K562 (cell line): ENCODE measurements around the gene ZMIZ1. TPM values are rescaled to one million over a fixed set of nuclear protein-coding genes. Genes with fewer than 3 reads are reported as not detected.

Source experiments
- CTBP1 ChIP-seq: fragments of 450-650 bp; IDR thresholded peaks from 2 replicates; pipeline ENCODE4 v1.6.1; 2016; ENCODE audit warnings: borderline replicate concordance
- DMBX1 ChIP-seq: fragments of 250-450 bp; sonication (Bioruptor Pico); IDR thresholded peaks from 2 replicates; pipeline ENCODE4 v1.8.0; 2022; ENCODE audit warnings: inconsistent platforms, mild to moderate bottlenecking, moderate library complexity, borderline replicate concordance
- E2F1 ChIP-seq: sonication (generic); formaldehyde crosslinking; IDR thresholded peaks from 2 replicates; pipeline ENCODE4 v1.8.1; 2023; ENCODE audit warnings: mild to moderate bottlenecking, missing genetic modification reagents, moderate library complexity
- ELK1 ChIP-seq: sonication (generic); formaldehyde crosslinking; IDR thresholded peaks from 2 replicates; pipeline ENCODE4 v1.8.1; 2022; ENCODE audit warnings: missing genetic modification reagents
- EZH2 ChIP-seq: IDR thresholded peaks from 2 replicates; pipeline ENCODE4 v1.6.1; 2012; ENCODE audit warnings: low read depth, mild to moderate bottlenecking, inconsistent platforms, low read length, borderline replicate concordance
- GATA2 ChIP-seq: sonication (generic); formaldehyde crosslinking; IDR thresholded peaks from 2 replicates; pipeline ENCODE4 v1.4.0; 2020; ENCODE audit warnings: mild to moderate bottlenecking, missing genetic modification reagents
- GATAD2B ChIP-seq: fragments of 450-650 bp; IDR thresholded peaks from 2 replicates; pipeline ENCODE4 v1.6.1; 2017; ENCODE audit warnings: mild to moderate bottlenecking, borderline replicate concordance
- HMGN3 ChIP-seq: IDR thresholded peaks from 2 replicates; pipeline ENCODE4 v1.6.1; 2011; ENCODE audit warnings: borderline replicate concordance, low read depth, mild to moderate bottlenecking, mixed read lengths, low read length; ENCODE audit not compliant: insufficient read length; ENCODE audit errors: extremely low read depth
- JUNB ChIP-seq: fragments of 450-650 bp; formaldehyde crosslinking; conservative IDR thresholded peaks from 2 replicates; pipeline ENCODE4 v1.4.0; 2020; ENCODE audit warnings: mild to moderate bottlenecking
- LCOR ChIP-seq: sonication (generic); formaldehyde crosslinking; IDR thresholded peaks from 2 replicates; pipeline ENCODE4 v1.8.0; 2022; ENCODE audit warnings: mild to moderate bottlenecking, missing genetic modification reagents
- NCOA2 ChIP-seq, 2 experiments: fragments of 450-650 bp; IDR thresholded peaks; 2 replicates each; pipeline ENCODE4 v1.6.1; 2018; ENCODE audit warnings: mild to moderate bottlenecking in 2 of 2, moderate library complexity in 1 of 2; ENCODE audit not compliant: partially characterized antibody in 2 of 2
- NONO ChIP-seq, 2 experiments: fragments of 200-400 bp in 1 of 2; fragments of 450-650 bp in 1 of 2; formaldehyde crosslinking in 1 of 2; IDR thresholded peaks; 2 replicates each; pipeline ENCODE4 v1.6.1; 2017; ENCODE audit warnings: low read depth in 2 of 2, mild to moderate bottlenecking in 2 of 2, moderate library complexity in 2 of 2, low read length in 1 of 2
- POLR2AphosphoS5 ChIP-seq: IDR thresholded peaks from 2 replicates; pipeline ENCODE4 v1.6.1; 2011; ENCODE audit warnings: mild to moderate bottlenecking, low read depth, low read length, moderate library complexity; ENCODE audit not compliant: control insufficient read depth, insufficient read depth
- RAD51 ChIP-seq: fragments of 450-650 bp; IDR thresholded peaks from 2 replicates; pipeline ENCODE4 v1.7.1; 2016; ENCODE audit warnings: low read depth, mild to moderate bottlenecking, borderline replicate concordance
- RNF2 ChIP-seq: sonication (generic); IDR thresholded peaks from 2 replicates; pipeline ENCODE4 v1.6.1; 2016
- SUPT5H ChIP-seq: fragments of 450-650 bp; IDR thresholded peaks from 2 replicates; pipeline ENCODE4 v1.6.1; 2016
- TAF9B ChIP-seq: fragments of 450-650 bp; IDR thresholded peaks from 2 replicates; pipeline ENCODE4 v1.6.1; 2018; ENCODE audit warnings: mild to moderate bottlenecking; ENCODE audit not compliant: partially characterized antibody
- TFAP4 ChIP-seq: sonication (generic); formaldehyde crosslinking; IDR thresholded peaks from 2 replicates; pipeline ENCODE4 v1.8.0; 2022; ENCODE audit warnings: missing genetic modification reagents, mild to moderate bottlenecking, moderate library complexity, borderline replicate concordance
- ZNF239 ChIP-seq: fragments of 250-450 bp; sonication (Bioruptor Pico); IDR thresholded peaks from 2 replicates; pipeline ENCODE4 v1.4.0; 2020; ENCODE audit warnings: mild to moderate bottlenecking
- ZNF449 ChIP-seq: fragments of 250-450 bp; sonication (Bioruptor Pico); IDR thresholded peaks from 2 replicates; pipeline ENCODE4 v1.8.0; 2022; ENCODE audit warnings: moderate library complexity, mild to moderate bottlenecking, inconsistent platforms
- polyA plus RNA-seq, 8 experiments: library from polyadenylated mRNA; depleted of rRNA in 4 of 8; stranded (reverse) in 5 of 8; unstranded in 3 of 8; fragments of >200 nt; fragmentation: Nextera tagmentation in 2 of 8; fragmentation: Illumina TruSeq in 1 of 8; extraction: Ambion mirVana in 2 of 8; extraction: Trizol in 1 of 8; gene quantifications; 2 replicates each; pipeline versions ENCODE4 v1.2.1 to v1.2.3, GENCODE V29; 2011 to 2014; ENCODE audit warnings: inconsistent platforms in 1 of 8, missing spikeins in 1 of 8
- total RNA-seq, 7 experiments: library from RNA; depleted of rRNA in 6 of 7; stranded (reverse); fragments of >200 nt in 6 of 7; fragmentation: Illumina TruSeq in 2 of 7; extraction: Trizol in 2 of 7; gene quantifications; 2 replicates each; pipeline versions ENCODE4 v1.2.1 to v1.2.3, GENCODE V29; 2011 to 2021; ENCODE audit warnings: low replicate concordance in 1 of 7
- TF ChIP-seq, protein P1 (sequence below), 2 experiments: IDR thresholded peaks; 2 replicates each; pipeline ENCODE4 v1.6.1; 2011; ENCODE audit warnings: borderline replicate concordance in 1 of 2, control low read depth in 1 of 2, low read depth in 1 of 2, low read length in 1 of 2, mild to moderate bottlenecking in 1 of 2, mixed read lengths in 1 of 2, moderate library complexity in 1 of 2; ENCODE audit not compliant: insufficient read depth in 1 of 2, insufficient read length in 1 of 2, poor library complexity in 1 of 2, severe bottlenecking in 1 of 2; ENCODE audit errors: extremely low read depth in 1 of 2

Gene ZMIZ1
- total and polyA plus RNA-seq, 9 of the 15 experiments (the other 6 are each of a cell fraction or from before 2014, with no cell fraction given), result 1.0 to 37.3 (median 4.3) TPM

DNA sequence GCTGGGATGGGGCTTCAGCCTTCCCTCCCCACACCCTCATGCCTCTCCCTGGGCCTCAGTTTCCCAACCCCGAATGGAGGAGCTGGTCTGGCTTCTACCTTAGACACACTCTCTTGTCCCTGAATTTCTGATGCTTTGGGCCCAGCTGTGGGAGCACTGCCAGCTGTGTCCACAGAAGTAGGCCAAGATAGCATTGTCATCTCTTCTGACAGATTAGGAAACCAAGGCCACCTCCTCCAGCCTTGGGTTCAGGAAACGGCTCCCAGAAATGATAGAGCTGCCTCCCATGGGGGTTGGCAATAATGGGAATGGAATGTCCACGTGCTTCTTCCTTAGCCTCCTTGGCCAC, 279.8 kb downstream of the ZMIZ1 start (continued):
- TF ChIP-seq EZH2 (no peak), E2F1 (CRISPR knock-in tag) (no peak), NCOA2 (IDR thresholded peaks at IDR 0.05; ENCODE audit: partially characterized antibody in 2 of 2) (no peak), RAD51 (no peak), ZNF239 (CRISPR knock-in tag) (no peak), SUPT5H (no peak), DMBX1 (CRISPR knock-in tag) (no peak), GATAD2B (no peak), TAF9B (no peak), POLR2AphosphoS5 (0 out of 2 replicates have a peak, but pooled peaks have one; percentile 4), RNF2 (no peak), GATA2 (no peak), NONO (IDR thresholded peaks at IDR 0.05; ENCODE audit: low read depth in 2 of 2, low read length in 1 of 2) (no peak), ELK1 (no peak), CTBP1 (no peak), JUNB (CRISPR knock-in tag) (no peak), ZNF449 (CRISPR knock-in tag) (no peak), HMGN3 (no peak), TFAP4 (CRISPR knock-in tag) (peak; percentile 61), LCOR (no peak)
- TF ChIP-seq, protein P1, sequence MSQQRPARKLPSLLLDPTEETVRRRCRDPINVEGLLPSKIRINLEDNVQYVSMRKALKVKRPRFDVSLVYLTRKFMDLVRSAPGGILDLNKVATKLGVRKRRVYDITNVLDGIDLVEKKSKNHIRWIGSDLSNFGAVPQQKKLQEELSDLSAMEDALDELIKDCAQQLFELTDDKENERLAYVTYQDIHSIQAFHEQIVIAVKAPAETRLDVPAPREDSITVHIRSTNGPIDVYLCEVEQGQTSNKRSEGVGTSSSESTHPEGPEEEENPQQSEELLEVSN (IDR thresholded peaks at IDR 0.05; ENCODE audit: borderline replicate concordance in 1 of 2, extremely low read depth in 1 of 2, insufficient read depth in 1 of 2, insufficient read length in 1 of 2, low read depth in 1 of 2, low read length in 1 of 2, poor library complexity in 1 of 2, severe bottlenecking in 1 of 2), result no peak
